ENCODE measurements around the gene ELL. TPM values are rescaled to one million over a fixed set of nuclear protein-coding genes. Genes with fewer than 3 reads are reported as not detected.

The ELL gene
- total and polyA plus RNA-seq, 9 of the 15 experiments (the other 6 are each of a cell fraction or from before 2014, with no cell fraction given) = 0.24 to 22.5 (median 4.1) TPM

GRCh38 chr19:18475762-18476331, 46.0 kb downstream of the ELL start:
- ATAC-seq (no peak), FAIRE-seq (no peak), DNase-seq (ENCODE audit: extremely low read depth in 1 of 4, low spot score in 3 of 4) (no peak)
- ChIA-PET CTCF (ENCODE audit: low intra/inter-chr PET ratio) (no interaction called here), POLR2A (interaction anchor here (0.5 to 1.0 kb wide), 2 partner anchors 11 to 97 kb away, joined by 3 to 5 read pairs; no protein-coding TSS in a partner anchor)
- in situ Hi-C loops (cut with MboI) (no loop called here), intact Hi-C loops (cut with micrococcal nuclease) (loop anchor here (5.0 kb wide), 1 partner anchor 116 kb away; no protein-coding TSS in a partner anchor)
- no TSS peak for BruUV-seq (replicated peaks)
- peaks cover 30 to 52% of the 10 kb centered on the region in 2 experiments for H3K4me1 ChIP-seq (replicated peaks in 1 of 2; ENCODE audit: control insufficient read depth in 2 of 2, insufficient read depth in 2 of 2, low read length in 2 of 2)
- WGBS (ENCODE audit: insufficient coverage, low coverage, missing lambda C conversion rate) = 85% methylated on average over 17 of the region's 19 CpGs
- H4K20me1 ChIP-seq (replicated peaks; ENCODE audit: control insufficient read depth, insufficient read depth, low read length) = peaks cover 35% of the 10 kb centered on the region
- peaks cover 3% of the 10 kb centered on the region for H3K9me1 ChIP-seq (ENCODE audit: control insufficient read depth, insufficient read depth, low read length)
- H3K27ac ChIP-seq (ENCODE audit: extremely low read depth, low read depth, low read length) = no peak overlapping the region
- 0 out of 4 replicates have a peak overlapping the region, but pooled peaks of 1 of the 2 experiments have one; percentile 4 for H3K9ac ChIP-seq (ENCODE audit: insufficient read depth in 1 of 2, low read depth in 2 of 2, low read length in 2 of 2)
- no peak overlapping the region for H3K4me2 ChIP-seq (ENCODE audit: insufficient read depth, low read length)
- H3K79me2 ChIP-seq (ENCODE audit: control insufficient read depth, insufficient read depth, low read length) = peaks cover 73% of the 10 kb centered on the region
- no peak overlapping the region for H2AFZ ChIP-seq (ENCODE audit: low read depth, low read length)
- no peak overlapping the region for H3K4me3 ChIP-seq
- H3K36me3 ChIP-seq (ENCODE audit: control insufficient read depth, insufficient read depth, low read length) = peaks cover 17% of the 10 kb centered on the region; the same call in 2 of the 3 replicates
- H3K9me3 ChIP-seq (replicated peaks; ENCODE audit: control insufficient read depth, insufficient read depth, low read depth, low read length) = no peaks in the 10 kb centered on the region
- H3K27me3 ChIP-seq (ENCODE audit: control insufficient read depth in 2 of 2, insufficient read depth in 2 of 2, low read length in 2 of 2) = no peaks in the 10 kb centered on the region
- TF ChIP-seq WHSC1 (IDR thresholded peaks at IDR 0.05; ENCODE audit: low read length) (no peak), SMAD2 (IDR thresholded peaks at IDR 0.05; ENCODE audit: low read depth, low read length) (no peak), ZBTB17 (CRISPR knock-in tag; IDR thresholded peaks at IDR 0.05) (no peak), PPARD (CRISPR knock-in tag; IDR thresholded peaks at IDR 0.05) (no peak), CBFA2T2 (conservative IDR thresholded peaks at IDR 0.05) (no peak), SRSF1 (IDR thresholded peaks at IDR 0.05; ENCODE audit: low read depth, low read length) (no peak), POLR2G (IDR thresholded peaks at IDR 0.05; ENCODE audit: low read depth, low read length) (0 out of 2 replicates have a peak, but pooled peaks have one; percentile 11)
- TF ChIP-seq, protein P1, sequence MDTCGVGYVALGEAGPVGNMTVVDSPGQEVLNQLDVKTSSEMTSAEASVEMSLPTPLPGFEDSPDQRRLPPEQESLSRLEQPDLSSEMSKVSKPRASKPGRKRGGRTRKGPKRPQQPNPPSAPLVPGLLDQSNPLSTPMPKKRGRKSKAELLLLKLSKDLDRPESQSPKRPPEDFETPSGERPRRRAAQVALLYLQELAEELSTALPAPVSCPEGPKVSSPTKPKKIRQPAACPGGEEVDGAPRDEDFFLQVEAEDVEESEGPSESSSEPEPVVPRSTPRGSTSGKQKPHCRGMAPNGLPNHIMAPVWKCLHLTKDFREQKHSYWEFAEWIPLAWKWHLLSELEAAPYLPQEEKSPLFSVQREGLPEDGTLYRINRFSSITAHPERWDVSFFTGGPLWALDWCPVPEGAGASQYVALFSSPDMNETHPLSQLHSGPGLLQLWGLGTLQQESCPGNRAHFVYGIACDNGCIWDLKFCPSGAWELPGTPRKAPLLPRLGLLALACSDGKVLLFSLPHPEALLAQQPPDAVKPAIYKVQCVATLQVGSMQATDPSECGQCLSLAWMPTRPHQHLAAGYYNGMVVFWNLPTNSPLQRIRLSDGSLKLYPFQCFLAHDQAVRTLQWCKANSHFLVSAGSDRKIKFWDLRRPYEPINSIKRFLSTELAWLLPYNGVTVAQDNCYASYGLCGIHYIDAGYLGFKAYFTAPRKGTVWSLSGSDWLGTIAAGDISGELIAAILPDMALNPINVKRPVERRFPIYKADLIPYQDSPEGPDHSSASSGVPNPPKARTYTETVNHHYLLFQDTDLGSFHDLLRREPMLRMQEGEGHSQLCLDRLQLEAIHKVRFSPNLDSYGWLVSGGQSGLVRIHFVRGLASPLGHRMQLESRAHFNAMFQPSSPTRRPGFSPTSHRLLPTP (IDR thresholded peaks at IDR 0.05; ENCODE audit: borderline replicate concordance, extremely low read depth, insufficient read length) = no peak
